GM19468 (cell line): Measurements from ENCODE around the gene HOXC10.

Experiments used
- ATAC-seq: cut with Tn5 transposase; IDR thresholded peaks from one replicate; pipeline ENCODE4 v1.9.1; 2021; ENCODE audit warnings: mild to moderate bottlenecking, moderate library complexity, moderate number of reproducible peaks; ENCODE audit not compliant: unreplicated experiment; ENCODE audit errors: extremely low read depth

The HOXC10 gene

GRCh38 chr12:54000116-54001114 lies 15.5 kb downstream of the HOXC10 start, which contains the start of gene HOXC9:
Gene HOXC9, plus strand, starts transcription at chr12:54000161. Its CDS starts 28 bp downstream, at chr12:54000189.
- no peak for ATAC-seq

GRCh38 chr12:54001283-54002187 lies 16.6 kb downstream of the HOXC10 start:
- no peak for ATAC-seq

GRCh38 chr12:54002278-54002914 lies 17.4 kb downstream of the HOXC10 start:
- no peak for ATAC-seq

DNA sequence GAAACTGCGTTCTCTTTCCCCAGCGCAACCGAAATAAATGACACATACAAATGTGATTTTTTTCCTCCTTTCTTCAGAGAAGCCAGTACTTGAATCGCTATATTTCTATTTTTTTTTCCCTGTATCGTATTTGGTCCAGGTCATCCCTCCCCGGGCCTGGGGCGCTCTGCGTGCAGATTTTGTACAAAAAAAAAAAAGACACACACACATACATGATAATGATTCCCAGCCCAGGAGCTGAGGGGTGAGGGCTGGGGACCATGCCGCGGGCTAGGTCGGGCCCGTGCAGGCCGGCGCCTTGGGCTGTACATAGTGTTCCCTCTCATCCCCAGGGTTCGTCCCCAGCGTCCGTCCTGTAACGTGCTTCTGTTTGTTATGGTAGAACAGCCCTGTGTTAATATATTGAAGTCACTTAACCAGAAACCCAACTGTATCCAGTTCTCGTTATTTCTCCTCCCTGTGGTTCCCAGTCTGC lies 18.0 kb downstream of the HOXC10 start:
- no peak for ATAC-seq

- no peak for ATAC-seq
Observed at GRCh38 chr12:54003625-54004024, 18.7 kb downstream of the HOXC10 start.

DNA sequence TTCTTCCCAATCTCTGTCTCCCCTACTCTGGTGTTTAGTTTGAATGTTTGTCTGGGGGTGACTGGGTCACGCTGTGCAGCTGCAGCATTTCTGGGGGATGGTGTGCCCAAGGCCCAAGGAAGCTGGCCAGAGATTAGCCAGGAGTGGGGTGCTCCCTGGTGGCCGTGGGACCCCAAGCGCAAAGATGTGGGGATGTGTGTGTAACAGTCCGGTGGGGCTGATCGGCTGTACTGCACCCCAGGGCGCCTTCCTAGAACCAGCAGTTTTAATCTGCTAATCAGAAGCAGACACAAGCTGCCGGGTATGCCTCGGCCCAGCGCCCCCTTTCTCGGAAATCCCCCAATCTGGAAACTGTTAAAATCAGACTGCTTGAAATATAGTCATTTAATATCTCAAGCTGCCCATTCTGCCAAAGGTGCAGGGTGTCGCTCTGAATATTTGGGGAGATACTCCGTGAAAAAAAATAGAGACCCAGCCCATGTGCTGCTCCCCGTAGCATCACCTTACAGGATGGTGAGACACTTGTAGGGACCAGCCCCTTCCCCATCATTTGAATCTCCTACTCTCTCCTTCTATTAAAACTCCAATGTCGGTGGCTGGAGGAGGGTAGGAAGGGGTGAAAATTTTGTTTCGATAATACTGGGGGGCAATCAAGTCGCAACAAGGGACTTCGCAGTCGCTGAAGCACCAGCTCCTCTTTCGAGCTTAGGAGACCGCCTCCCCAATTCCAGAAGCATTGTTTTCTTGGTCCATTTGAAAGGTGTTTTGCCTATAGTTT lies 19.3 kb downstream of the HOXC10 start:
- no peak for ATAC-seq

- ATAC-seq = no peak
Observed at GRCh38 chr12:54004841-54005530, 20.0 kb downstream of the HOXC10 start.

DNA sequence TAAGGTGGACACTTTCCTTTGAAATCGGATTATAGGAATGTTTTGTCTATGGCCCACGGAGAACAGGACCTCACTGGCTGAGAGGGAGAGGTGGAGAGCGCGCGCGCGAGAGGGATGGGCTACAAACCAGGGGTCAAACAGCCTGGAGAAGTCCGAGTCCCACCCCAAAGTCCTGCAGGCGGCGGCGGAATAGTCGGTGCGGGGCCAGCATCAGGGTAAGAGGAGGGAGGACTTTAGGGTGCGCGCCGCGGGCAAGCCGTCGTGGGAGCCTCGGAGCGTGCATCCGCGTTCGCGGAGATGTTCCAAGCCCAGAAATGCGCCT lies 20.5 kb downstream of the HOXC10 start:
- no peak for ATAC-seq

- no peak for ATAC-seq
Observed at GRCh38 chr12:54005853-54006558, 21.1 kb downstream of the HOXC10 start.

- ATAC-seq = no peak
Observed at GRCh38 chr12:54006559-54007220, 21.7 kb downstream of the HOXC10 start.

DNA sequence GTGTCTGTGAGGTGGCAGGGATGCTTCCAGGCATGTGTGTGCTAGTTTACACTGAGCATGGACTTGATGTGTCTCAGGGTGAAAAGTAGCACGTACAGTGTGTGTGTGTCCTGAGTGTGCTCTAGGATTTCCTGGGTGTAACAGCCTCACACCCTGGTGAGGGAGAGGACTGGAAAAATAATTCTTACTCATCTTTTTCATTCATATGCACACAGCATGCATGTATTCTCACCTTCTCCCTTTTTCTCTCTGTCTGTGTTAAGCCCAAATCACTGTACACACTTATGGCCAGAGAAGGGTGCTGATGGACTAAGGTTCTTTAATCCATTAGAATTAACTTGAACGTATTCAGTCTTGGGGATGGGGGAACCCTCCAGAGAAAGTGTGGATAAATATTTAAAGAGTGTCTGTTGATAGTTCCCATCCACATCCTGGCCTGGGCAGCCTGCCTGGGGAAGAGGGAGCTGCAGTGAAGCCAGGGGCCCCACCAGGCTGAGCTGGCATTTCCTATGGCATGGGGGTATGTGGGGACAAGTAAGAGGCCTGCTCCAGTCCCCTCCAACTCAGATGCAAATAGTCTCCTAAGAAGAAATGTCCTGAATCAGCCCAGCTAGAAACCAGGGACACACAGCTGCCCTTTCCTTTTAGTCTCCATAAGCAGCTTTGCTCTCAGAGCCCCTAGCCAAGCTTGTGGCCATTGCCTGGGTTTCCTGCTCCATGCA lies 22.8 kb downstream of the HOXC10 start:
- no peak for ATAC-seq

DNA sequence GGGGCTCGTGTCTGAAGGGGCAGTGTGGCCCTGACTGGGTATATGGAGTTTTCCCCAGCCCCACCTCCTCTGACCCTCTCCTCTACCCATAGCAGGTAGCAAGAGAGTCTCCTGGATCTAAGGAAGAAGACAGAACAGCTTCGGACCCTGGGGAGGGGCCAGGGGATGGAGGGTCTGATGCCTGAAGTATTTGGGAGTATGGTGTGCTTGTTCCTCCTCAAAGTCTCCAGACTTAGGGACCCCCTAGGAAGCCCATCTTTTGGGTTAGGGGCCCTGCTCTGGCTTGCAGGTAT lies 23.3 kb downstream of the HOXC10 start:
- ATAC-seq = no peak

- ATAC-seq = no peak
Observed at GRCh38 chr12:54009171-54010052, 24.5 kb downstream of the HOXC10 start.

DNA sequence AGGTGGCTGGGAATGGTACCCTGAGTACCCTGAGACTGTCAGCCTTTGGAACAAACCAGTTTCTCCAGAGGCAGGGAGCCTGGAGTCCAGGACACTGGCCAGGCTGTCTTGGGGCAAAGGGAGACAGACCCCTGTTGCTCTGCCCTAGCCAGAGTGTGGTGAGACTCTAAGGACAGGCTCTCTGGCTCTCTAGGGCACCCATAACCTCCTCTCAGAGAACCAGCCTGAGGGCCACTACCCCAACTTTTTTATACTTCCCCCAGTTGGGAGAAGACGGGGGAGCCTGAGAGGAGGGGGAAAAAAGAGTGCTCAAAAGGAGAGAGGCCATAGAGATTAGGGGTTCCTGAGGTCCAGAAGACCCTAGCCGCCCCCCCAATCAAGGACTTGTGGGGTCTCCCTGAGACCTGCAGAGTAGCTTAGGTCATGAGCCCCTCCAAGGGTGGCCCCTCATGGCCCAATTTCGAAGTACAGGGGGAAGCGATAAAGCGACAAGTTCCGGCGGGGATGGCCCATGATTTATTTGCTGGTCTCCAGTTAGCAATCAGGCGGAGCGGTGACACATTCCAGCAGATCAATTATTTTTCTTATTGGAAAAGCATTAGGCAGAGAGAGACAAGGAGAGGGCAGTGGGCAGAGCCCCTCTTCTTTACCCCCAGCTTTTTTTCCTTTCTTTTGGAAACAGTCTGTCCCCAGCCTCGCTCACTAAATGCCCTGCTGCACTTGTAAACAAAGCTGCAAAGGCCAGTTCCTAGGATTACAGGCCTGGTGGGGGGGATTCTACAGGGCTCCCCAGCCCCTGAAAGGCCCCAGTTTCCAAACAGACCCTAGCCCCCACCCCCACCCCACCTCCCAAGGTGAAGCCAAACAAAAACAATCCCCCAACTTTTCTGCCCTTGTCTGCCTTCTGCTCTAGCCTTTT lies 25.4 kb downstream of the HOXC10 start:
- no peak for ATAC-seq

DNA sequence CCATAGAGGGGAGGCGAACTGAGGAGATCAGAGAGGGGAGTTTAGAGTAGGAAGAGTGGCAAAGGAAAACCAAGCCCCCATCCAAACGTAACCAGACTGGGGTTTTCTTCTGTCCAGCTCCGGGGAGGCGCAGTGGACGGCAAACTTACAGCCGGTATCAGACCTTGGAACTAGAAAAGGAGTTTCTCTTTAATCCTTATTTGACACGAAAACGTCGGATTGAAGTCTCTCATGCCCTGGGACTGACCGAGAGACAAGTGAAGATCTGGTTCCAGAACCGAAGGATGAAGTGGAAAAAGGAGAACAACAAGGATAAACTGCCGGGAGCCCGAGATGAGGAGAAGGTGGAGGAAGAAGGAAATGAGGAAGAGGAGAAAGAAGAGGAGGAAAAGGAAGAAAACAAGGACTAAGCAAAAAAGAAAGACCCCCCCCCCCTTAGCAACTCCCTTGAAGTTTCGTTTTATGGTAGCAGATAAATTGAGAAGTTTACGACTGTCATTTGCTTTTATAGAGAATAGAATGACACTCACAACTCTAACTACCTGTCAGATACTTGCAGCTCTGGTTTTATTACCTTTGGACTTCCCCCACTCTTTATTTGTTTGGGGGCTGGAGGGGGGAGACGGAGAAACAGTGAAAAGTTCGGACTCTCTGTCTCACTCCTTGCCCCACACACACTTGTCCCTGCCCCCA lies 26.2 kb downstream of the HOXC10 start:
- no peak for ATAC-seq
